ENCODE measurements around the gene TIMM50.
"Not testable (repeated sequence)": the region's sequence is repeated elsewhere in the genome, so short reads cannot be mapped to it uniquely, and the experiment has no call there.

Gene TIMM50

DNA sequence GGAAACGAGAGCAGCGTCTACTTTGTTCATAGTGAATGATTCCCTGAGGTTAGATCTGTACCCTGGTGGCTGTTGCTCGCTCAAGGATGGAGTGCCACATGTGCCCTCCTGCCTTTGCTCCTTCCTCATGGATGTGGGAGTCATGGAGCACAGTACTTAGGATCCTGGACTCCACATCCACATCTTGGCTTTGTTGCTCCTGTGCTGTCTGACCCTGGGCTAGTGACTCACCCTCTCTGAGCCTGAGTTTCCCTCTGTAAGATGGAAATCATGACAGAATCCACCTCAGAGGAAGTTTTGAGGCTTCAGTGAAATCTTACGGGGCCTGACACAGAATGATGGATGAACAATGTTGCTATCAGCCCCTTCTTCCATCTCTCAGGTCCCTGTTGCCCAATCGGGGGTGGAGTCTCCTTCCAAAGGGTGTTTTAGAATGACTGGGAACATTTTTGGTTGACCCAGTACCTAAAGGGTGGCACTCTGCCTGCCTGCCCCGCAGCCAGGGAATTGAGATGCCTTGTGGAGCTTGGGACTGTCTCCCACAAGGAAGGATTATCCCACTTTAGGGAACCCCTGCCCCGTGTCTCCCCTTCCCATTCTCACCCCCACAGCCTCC, 9.8 kb upstream of the TIMM50 start:
- no peak for DNase-seq

- no peak for DNase-seq
Observed at GRCh38 chr19:39471756-39472536, 8.7 kb upstream of the TIMM50 start.

GRCh38 chr19:39472746-39473442, 7.7 kb upstream of the TIMM50 start:
- DNase-seq, result no peak

DNA sequence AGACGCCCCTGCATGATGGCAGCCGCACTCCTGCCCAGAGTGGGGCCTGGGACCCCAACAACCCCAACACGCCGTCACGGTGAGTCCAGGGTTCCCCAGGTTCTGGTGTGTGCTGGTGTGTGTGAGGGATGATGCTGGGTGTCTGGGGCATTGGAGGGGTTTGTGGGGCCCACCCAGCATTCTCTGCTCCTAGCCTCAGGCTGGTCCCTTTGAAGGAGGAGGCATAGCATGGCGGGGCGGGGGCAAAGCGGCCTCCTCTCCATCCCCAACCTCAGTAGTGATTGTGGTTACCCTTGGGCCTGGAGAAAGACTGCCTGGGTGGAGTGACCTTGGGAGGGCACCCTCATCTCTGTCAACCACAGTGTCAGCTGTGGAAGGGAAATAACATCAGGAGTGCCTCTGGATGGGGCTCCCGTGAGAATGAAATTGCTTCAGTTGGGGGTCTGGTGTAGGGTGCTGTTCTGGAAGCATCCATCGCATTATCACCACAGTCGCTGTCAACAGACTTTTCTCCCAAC, 7.1 kb upstream of the TIMM50 start:
- DNase-seq, result no peak

- peak in 1 of 2 donors; percentile 20 for DNase-seq
Observed at GRCh38 chr19:39474139-39474620, 6.5 kb upstream of the TIMM50 start.

DNA sequence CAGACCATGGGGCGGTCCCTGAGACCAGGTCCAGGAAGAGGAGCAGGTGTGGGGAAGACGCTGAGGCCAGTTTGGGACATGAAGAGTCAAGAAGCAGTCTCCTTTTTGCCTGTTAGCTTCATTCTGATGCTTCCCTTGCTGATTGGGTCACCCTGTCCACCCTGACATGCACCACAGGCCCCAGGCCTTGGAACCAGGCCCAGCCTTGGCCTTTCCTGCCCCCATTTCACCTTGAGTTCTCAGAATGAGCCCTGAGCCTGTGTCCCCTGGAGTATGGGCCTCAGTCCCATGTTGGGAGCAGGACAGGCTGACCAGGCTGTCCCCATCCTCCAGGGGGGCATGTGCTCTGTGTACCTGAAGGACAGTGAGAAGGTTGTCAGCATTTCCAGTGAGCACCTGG, 4.9 kb upstream of the TIMM50 start:
- DNase-seq, result no peak

DNA sequence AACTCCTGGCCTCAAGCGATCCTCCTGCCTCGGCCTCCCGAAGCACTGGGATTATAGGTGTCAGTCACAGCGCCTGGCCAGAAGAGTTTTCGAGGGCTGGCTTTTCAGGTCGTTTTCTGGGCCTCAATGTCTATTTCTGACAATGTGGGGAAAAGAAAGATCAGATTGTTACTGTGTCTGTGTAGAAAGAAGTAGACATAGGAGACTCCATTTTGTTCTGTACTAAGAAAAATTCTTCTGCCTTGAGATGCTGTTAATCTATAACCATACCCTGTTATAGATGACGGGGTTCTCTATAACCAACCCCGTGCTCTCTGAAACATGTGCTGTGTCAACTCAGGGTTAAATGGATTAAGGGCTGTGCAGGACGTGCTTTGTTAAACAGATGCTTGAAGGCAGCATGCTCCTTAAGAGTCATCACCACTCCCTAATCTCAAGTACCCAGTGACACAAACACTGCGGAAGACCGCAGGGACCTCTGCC, 1.3 kb upstream of the TIMM50 start:
- not testable (repeated sequence) for DNase-seq

- DNase-seq, result peak in 1 of 2 donors; percentile 32
Observed at GRCh38 chr19:39479916-39480315, 722 bp upstream of the TIMM50 start.

GRCh38 chr19:39481229-39481545, 549 bp downstream of the TIMM50 start:
- DNase-seq, result no peak

DNA sequence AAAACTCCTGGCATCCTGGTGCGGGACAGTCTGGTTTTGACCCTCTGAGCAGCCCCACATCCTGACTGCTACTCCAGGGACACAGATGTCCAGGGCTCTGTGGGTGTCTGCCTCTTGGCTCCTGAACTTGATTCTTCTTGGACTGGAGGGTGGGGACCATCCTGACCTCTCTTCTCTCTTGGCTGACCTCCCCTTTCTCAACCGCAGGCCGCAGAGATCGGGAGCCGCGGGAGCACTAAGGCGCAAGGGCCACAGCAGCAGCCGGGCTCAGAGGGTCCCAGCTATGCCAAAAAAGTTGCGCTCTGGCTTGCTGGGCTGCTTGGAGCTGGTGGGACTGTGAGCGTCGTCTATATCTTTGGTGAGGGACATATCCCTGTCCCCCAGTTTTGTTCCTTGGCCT, 1.0 kb downstream of the TIMM50 start:
- DNase-seq, result no peak

DNA sequence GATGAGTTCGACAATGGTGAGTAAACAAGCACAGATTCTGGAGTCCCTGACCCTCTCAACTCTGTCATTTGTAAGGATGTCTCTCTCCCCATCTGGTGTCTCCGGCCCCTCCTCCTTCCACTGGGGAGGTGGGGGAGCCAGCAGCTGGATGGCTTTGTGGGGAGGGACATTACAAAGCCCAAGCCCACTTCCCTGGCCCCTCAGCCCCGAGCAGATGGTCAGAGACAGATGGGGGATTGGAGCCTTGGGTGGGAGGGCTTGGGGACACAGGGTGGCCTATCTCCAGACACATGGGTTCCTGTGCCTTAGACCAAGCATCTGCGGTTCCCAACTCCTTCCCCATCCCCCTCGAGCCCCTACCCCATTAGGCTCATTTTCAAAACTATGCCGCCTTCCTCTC, 2.5 kb downstream of the TIMM50 start:
- no peak for DNase-seq

- DNase-seq, result no peak
Observed at GRCh38 chr19:39489756-39490155, 9.1 kb downstream of the TIMM50 start.

DNA sequence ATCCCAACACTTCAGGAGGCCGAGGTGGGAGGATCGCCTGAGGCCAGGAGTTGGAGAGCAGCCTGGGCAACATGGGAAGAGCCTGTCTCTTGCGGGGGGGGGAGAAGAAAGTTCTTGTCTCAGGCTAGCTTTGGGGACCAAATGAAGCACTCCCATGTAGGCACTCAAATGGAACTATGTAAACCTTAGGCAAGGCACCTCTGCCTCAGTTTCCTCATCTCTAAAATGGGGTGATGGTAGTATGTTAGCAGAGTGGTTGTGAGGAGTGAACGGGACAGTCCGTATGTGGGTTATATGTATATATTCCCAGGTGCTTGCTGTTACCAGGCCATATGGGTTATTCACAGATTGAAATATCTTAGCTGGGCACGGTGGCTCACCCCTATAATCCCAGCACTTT, 11.6 kb downstream of the TIMM50 start:
- DNase-seq, result no peak

GRCh38 chr19:39492788-39493187, 12.2 kb downstream of the TIMM50 start:
- DNase-seq, result no peak

DNA sequence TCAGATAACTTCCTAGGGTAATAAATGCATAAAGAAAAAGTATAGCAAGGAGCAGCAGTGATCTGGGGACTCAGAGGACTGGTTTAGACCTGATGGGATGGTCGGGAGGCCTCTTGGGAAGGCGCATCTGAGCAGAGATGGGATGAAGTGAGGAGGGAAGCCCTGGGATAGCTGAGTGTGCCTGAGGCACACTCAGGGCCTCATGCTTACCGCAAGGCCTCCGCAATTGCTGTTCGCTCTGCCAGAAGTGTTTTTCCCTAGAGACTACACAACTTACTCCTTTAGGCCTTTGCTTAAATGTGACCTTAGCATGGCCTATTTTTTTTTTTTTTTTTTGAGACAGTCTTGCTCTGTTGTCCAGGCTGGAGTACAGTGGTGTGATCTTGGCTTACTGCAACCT, 14.0 kb downstream of the TIMM50 start:
- DNase-seq, result no peak

GRCh38 chr19:39496063-39496462, 15.4 kb downstream of the TIMM50 start:
- DNase-seq, result no peak

- DNase-seq, result no peak
Observed at GRCh38 chr19:39497701-39497995, 17.0 kb downstream of the TIMM50 start.

DNA sequence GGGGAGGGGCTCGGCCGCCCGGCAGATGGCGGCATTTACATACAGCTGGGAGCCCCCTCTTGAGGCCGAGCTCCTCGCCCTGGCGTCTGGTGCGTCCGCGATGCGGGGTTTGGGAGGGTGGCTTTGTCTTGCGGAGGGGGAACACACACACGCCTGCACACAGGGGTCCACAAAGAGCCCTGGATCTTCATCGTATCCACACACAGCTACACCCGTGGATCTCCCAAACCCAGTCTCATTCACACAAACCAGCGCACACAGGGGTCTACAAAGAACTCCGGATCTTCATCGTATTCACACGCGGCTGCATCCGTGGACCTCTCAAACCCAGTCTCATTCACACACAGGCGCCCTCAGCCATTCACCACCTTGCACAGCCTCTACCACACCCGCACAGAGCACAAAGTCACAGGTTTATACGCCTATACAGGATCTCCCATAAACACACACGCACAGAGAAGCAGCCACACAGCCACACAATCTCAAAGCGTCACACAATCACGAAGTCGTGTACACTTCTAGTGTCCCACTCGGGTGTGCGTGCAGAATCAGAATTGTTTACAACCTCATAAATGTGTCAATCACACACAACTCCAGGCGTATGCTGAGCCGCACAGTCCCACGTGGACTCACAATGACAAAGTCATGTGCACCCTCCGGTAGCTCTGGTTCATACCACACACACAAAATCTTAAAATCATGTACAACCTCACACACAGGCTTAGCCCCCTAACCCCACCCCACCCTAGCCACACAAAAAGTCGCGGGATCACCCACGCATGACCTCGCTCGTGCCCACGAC, 17.6 kb downstream of the TIMM50 start:
- peak; percentile 2 to 7 for DNase-seq

DNA sequence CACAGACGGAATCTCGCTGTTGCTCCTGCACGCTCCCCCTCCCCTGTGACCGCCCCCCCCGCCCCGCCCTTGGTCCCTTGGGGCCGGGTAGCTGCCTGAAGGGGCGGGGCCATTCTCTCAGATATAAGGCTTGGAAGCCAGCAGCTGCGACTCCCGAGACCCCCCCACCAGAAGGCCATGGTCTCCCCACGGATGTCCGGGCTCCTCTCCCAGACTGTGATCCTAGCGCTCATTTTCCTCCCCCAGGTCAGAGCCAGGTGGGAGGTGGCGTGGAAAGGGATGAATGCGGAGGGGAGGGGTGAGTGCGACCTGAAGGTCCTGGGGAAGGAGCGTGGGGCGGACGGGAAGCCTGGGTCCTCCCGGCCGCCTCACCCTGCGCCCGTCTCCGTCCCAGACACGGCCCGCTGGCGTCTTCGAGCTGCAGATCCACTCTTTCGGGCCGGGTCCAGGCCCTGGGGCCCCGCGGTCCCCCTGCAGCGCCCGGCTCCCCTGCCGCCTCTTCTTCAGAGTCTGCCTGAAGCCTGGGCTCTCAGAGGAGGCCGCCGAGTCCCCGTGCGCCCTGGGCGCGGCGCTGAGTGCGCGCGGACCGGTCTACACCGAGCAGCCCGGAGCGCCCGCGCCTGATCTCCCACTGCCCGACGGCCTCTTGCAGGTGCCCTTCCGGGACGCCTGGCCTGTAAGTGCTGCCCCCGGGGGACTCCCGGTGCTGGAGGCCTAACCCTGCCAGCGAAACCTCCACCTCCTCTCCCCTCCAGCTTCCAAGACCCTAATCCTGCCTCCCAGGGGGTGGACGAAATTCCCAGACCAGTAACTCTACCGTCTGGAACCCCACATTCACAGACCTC, 18.4 kb downstream of the TIMM50 start, which contains the start of gene DLL3:
DLL3 (plus strand) TSS at position 150 of the 845 bp plus-strand sequence; CDS start at position 178, 28 bp downstream.
- no peak for DNase-seq

DNA sequence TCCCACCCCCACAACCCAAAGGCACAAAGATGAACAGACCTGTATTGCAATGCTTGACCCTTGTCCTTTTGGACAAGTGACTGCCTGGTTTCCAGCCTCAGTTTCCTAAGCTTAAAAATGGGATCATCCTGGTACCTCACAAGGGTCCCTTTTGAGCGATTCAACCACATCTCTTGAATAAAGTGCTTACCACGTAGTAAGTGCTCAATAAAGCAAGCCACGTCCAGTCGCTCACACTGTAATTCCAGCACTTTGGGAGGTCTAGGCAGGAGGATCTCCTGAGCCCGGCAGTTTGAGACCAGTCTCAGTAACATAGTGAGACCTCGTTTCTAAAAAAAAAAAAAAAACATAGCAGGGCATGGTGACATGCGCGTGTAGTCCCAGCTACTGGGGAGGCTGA, 19.3 kb downstream of the TIMM50 start:
- DNase-seq, result no peak

DNA sequence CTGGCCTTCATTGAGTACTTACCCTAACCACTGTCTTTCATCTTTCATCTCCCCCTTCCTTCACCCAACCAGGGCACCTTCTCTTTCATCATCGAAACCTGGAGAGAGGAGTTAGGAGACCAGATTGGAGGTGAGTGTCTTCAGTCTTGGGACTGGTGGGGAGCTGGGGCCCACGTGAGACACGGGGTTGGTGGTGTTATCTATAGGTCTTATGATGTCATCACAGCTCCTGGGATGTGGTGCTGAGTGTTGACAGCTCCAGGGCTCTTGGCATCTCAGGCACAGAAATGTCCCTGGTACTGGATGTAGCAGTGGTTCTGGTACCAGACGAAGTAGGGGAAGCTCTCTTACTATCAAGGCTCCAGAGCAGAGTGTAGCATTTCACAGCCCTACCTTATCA, 19.9 kb downstream of the TIMM50 start:
- DNase-seq, result no peak

- no peak for DNase-seq
Observed at GRCh38 chr19:39501340-39501739, 20.7 kb downstream of the TIMM50 start.
